ENCODE results near the gene TUBGCP6. TPM values are rescaled to one million over a fixed set of nuclear protein-coding genes. Genes with fewer than 3 reads are reported as not detected.
A peak's percentile ranks its signal among the peaks of the same experiment; 100 is the strongest.
"Not testable (repeated sequence)": the region's sequence is repeated elsewhere in the genome, so short reads cannot be mapped to it uniquely, and the experiment has no call there.

Gene TUBGCP6
- total RNA-seq, 2 experiments from 2014 or later: 44.8 to 47.2 TPM

- ChIA-PET POLR2A (no interaction called here), CTCF (no interaction called here)
- Mint-ChIP-seq H3K4me3 (peak overlapping the region; percentile 58), H3K36me3 (ENCODE audit: low read depth) (no peaks in the 10 kb centered on the region), H3K9me3 (no peaks in the 10 kb centered on the region), H3K27me3 (peaks cover 36% of the 10 kb centered on the region), H3K27ac (no peak overlapping the region), H3K4me1 (ENCODE audit: low read depth) (peaks cover 5% of the 10 kb centered on the region)
- TF ChIP-seq CTCF (IDR thresholded peaks at IDR 0.05): no peak
- DNase-seq (peak; percentile 78), ATAC-seq (peak; percentile 79)
- intact Hi-C loops (cut with micrococcal nuclease): no loop called here
Measured at GRCh38 chr22:50169774-50170341, 75.0 kb downstream of the TUBGCP6 start.

- Mint-ChIP-seq H3K36me3 (ENCODE audit: low read depth) (no peaks in the 10 kb centered on the region), H3K27me3 (peaks cover 36% of the 10 kb centered on the region), H3K4me1 (ENCODE audit: low read depth) (peaks cover 5% of the 10 kb centered on the region), H3K9me3 (no peaks in the 10 kb centered on the region), H3K4me3 (peak overlapping the region; percentile 55), H3K27ac (peak overlapping the region; percentile 34)
- peak; percentile 7 for ATAC-seq
- intact Hi-C loops (cut with micrococcal nuclease): no loop called here
- no peak for DNase-seq
- CTCF ChIA-PET: no interaction called here
- no peak for TF ChIP-seq CTCF (IDR thresholded peaks at IDR 0.05)
- POLR2A ChIA-PET: no interaction called here
Measured at GRCh38 chr22:50169181-50169759, 75.6 kb downstream of the TUBGCP6 start.

- CTCF ChIA-PET; DNase-seq; POLR2A ChIA-PET; H3K4me1 Mint-ChIP-seq (ENCODE audit: low read depth); H3K36me3 Mint-ChIP-seq (ENCODE audit: low read depth); ATAC-seq; H3K9me3 Mint-ChIP-seq; intact Hi-C loops (cut with micrococcal nuclease): not testable (repeated sequence)
- peak overlapping the region; percentile 34 for H3K27ac Mint-ChIP-seq
- H3K27me3 Mint-ChIP-seq: peaks cover 33% of the 10 kb centered on the region
- H3K4me3 Mint-ChIP-seq: peak overlapping the region; percentile 55
Measured at GRCh38 chr22:50168490-50169180, 76.2 kb downstream of the TUBGCP6 start.

GRCh38 chr22:50167689-50168489, 76.9 kb downstream of the TUBGCP6 start:
- no peak for DNase-seq
- no peak for TF ChIP-seq CTCF (IDR thresholded peaks at IDR 0.05)
- CTCF ChIA-PET: interaction anchor here (1.0 kb wide), 1 partner anchor 23 kb away, joined by 3 read pairs; no protein-coding TSS in a partner anchor
- Mint-ChIP-seq H3K4me3 (no peak overlapping the region), H3K36me3 (ENCODE audit: low read depth) (no peaks in the 10 kb centered on the region), H3K4me1 (ENCODE audit: low read depth) (peaks cover 5% of the 10 kb centered on the region), H3K27ac (no peak overlapping the region), H3K27me3 (peaks cover 34% of the 10 kb centered on the region), H3K9me3 (no peaks in the 10 kb centered on the region)
- no peak for ATAC-seq
- POLR2A ChIA-PET: no interaction called here
- intact Hi-C loops (cut with micrococcal nuclease): no loop called here

Other genes starting within 250 kb of the TUBGCP6 start
- gene IL17REL, start 232.3 kb downstream of the TUBGCP6 start, total RNA-seq: under 1 TPM in 1 of 2 experiments, not detected in 1; 0.14 TPM
- gene TTLL8, start 186.7 kb downstream of the TUBGCP6 start, total RNA-seq: not detected
- 1 to 10 TPM; 1.3 to 1.5 TPM for gene MLC1, start 159.6 kb downstream of the TUBGCP6 start, total RNA-seq
- gene MOV10L1, start 155.0 kb downstream of the TUBGCP6 start, total RNA-seq: under 1 TPM in 1 of 2 experiments, not detected in 1; 0.34 TPM
- gene PANX2, start 74.3 kb downstream of the TUBGCP6 start, total RNA-seq: 1 to 10 TPM; 3.3 to 3.9 TPM
- gene TRABD, start 59.1 kb downstream of the TUBGCP6 start, total RNA-seq: 100 to 1,000 TPM; 110 to 114 TPM
- gene SELENOO, start 44.0 kb downstream of the TUBGCP6 start, total RNA-seq: 10 to 100 TPM; 24.0 to 25.5 TPM
- gene HDAC10, start 6.2 kb upstream of the TUBGCP6 start, total RNA-seq: 10 to 100 TPM; 43.0 to 44.3 TPM
- gene MAPK12, start 16.7 kb upstream of the TUBGCP6 start, total RNA-seq: 1 to 10 TPM; 7.9 to 9.2 TPM
- gene MAPK11, start 25.4 kb upstream of the TUBGCP6 start, total RNA-seq: 1 to 10 TPM; 5.9 to 6.2 TPM
- gene PLXNB2, start 62.6 kb upstream of the TUBGCP6 start, total RNA-seq: 10 to 100 TPM; 22.1 to 26.4 TPM
- 1 to 10 TPM; 4.6 to 5.3 TPM for gene DENND6B, start 82.0 kb upstream of the TUBGCP6 start, total RNA-seq
- 10 to 100 TPM; 44.2 to 44.3 TPM for gene PPP6R2, start 98.3 kb upstream of the TUBGCP6 start, total RNA-seq
- gene SBF1, start 230.0 kb upstream of the TUBGCP6 start, total RNA-seq: 100 to 1,000 TPM; 120 TPM
- gene ADM2, start 236.5 kb upstream of the TUBGCP6 start, total RNA-seq: 1 to 10 TPM; 5.5 to 6.8 TPM
- gene MIOX, start 241.8 kb upstream of the TUBGCP6 start, total RNA-seq: under 1 TPM in 1 of 2 experiments, not detected in 1; 0.29 TPM

All from activated CD8-positive, alpha-beta T cell treated with anti-CD3 and anti-CD28 coated beads for 36 hours (primary cell).